GM12875 (cell line): ENCODE results near the gene PLA1A.

Experiments
- H3K4me3 ChIP-seq: one replicate; pipeline ENCODE4 v1.5.1; 2011; ENCODE audit warnings: low read depth, low read length, control low read depth
- TF ChIP-seq, protein P1 (sequence below): IDR thresholded peaks from 2 replicates; pipeline ENCODE4 v1.5.1; 2011; ENCODE audit warnings: low read depth, mild to moderate bottlenecking, control low read depth, inconsistent platforms, low read length, moderate library complexity, borderline replicate concordance; ENCODE audit not compliant: insufficient read depth

Gene PLA1A

DNA sequence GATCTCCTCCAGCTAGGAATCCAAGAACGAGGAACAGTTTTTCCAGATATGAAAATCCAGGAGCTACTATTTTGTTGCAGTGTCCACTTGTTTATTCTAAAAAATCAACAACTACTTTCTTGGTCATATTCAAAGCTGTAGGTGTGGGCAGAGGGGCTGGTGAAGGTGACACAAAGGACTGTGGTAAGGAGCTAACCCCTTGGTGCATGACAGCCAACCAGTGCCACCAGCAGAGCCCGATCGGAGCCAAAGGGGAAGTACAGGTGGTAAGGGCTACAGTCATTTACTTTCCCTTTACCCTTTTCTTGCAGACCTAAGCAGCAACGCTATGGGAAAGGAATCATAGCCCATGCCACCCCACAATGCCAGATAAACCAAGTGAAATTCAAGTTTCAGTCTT, 30.7 kb downstream of the PLA1A start:
- TF ChIP-seq, protein P1, sequence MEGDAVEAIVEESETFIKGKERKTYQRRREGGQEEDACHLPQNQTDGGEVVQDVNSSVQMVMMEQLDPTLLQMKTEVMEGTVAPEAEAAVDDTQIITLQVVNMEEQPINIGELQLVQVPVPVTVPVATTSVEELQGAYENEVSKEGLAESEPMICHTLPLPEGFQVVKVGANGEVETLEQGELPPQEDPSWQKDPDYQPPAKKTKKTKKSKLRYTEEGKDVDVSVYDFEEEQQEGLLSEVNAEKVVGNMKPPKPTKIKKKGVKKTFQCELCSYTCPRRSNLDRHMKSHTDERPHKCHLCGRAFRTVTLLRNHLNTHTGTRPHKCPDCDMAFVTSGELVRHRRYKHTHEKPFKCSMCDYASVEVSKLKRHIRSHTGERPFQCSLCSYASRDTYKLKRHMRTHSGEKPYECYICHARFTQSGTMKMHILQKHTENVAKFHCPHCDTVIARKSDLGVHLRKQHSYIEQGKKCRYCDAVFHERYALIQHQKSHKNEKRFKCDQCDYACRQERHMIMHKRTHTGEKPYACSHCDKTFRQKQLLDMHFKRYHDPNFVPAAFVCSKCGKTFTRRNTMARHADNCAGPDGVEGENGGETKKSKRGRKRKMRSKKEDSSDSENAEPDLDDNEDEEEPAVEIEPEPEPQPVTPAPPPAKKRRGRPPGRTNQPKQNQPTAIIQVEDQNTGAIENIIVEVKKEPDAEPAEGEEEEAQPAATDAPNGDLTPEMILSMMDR = no peak
- peak overlapping the region; percentile 29 for H3K4me3 ChIP-seq

DNA sequence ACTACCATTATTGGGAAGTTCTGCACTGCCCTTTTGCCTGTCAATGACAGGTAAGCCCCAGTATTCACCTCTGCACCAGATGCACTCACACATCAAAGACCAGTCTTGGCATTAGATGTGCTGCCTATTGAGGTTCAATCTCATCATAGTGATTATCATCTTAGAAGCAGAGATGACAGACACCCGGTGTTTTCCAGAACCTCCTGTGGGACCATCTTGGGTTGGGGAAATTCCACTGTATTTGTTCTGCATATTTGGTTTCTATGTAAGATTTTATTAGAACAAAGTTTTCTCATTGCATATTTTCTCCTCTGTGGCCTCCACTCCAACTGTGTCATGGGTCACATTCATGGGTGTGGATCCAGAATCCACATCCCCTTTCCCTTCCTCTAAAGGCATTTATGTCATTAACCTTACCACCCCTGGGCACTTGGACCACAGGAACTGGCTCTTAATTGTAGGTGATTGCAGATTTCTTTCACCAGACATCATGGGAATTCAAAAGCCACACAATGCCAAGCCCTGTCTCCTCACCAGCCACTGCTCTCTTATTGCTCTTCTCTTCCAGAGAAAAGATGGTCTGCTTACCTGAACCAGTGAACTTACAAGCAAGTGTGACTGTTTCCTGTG, 31.2 kb downstream of the PLA1A start:
- H3K4me3 ChIP-seq = peak overlapping the region; percentile 29
- TF ChIP-seq, protein P1 = no peak

DNA sequence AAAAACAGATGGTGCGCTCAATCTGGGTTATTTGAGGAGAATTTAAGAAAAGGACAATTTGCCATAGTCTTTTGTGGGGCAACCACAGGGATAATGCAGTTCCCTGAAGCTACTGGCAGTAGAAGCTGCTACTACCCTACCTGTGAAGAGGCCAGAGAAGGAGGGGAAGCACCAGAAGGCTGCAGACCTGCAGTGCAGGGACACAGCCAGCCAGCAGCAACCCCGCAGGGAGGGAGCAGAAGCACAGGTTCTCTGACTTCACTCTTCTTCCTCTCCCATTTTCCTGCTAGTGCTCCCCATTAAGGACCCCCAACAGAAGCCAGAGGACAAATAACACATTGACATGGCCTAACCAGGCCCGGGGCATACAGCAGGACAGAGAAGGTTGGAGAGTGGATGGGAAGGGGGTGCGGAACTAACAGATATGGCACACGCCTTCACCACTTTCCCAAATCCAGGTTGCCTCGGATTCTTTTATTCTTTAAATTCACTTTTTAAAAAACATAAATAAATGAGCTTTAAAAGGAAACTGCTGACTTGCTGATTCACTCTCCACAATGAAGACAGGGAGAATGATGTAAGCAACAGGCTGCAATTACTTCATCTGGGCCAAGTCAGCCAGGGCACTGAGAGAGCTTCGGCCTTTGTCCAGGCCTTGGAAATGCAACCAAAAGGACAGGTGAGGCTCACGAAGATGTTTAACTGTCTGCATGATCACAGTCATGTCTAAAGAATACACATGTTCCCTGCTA, 32.6 kb downstream of the PLA1A start:
- H3K4me3 ChIP-seq = no peak overlapping the region
- TF ChIP-seq, protein P1 = no peak

DNA sequence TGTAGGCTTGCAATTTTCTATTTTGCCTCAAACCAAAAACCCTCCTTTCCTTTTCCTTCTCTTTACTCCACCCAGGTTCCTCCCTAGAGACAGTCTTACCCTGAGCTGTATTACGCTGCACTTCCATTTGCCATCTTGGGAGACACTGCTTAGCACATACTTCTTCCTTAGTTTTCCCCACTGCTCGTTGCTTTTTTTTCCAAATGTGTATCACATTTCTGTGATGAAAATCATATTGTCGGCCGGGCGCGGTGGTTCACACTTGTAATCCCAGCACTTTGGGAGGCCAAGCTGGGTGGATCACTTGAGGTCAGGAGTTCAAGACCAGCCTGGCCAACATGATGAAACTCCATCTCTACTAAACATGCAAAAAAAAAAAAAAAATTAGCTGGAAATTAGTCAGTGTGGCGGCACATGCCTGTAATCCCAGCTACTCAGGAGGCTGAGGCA, 33.2 kb downstream of the PLA1A start:
- no peak overlapping the region for H3K4me3 ChIP-seq
- TF ChIP-seq, protein P1 = no peak

DNA sequence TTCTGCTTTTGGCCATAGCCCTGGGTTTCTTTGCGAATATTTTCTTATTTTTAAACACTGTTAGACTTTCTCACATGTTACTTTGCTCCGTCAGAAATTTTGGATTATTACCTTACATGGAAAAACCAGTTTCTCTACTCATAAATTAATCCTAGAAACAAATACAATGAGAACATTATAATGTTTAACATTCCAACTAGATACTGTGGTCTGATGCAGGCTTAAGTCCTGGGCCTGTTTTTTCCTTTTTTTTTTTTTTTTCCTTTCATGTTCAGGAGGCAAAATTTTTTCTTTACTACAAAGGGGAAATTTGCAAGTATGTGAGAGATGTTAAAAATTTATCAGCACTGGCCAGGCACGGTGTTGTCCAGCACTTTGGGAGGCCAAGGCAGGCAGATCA, 33.8 kb downstream of the PLA1A start:
- no peak overlapping the region for H3K4me3 ChIP-seq
- TF ChIP-seq, protein P1 = no peak

DNA sequence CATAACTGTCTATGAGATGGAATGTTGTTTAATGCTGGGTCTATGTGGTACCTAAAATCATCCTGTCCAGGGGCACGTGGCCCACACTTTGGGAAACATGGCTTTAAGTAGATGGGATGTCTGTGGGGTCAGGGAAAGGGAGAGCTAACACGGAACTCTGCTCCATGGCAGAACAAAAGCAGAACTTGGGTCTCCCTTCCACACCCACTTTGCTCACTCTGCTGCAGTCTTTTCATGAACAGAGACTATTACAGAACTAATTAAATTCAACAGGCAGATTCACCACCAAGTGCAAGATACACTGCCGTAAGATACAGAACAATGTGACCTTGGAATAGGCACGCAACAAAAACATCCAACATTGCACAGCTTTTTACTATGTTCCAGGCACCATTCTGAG, 34.5 kb downstream of the PLA1A start:
- TF ChIP-seq, protein P1 = no peak
- no peak overlapping the region for H3K4me3 ChIP-seq

DNA sequence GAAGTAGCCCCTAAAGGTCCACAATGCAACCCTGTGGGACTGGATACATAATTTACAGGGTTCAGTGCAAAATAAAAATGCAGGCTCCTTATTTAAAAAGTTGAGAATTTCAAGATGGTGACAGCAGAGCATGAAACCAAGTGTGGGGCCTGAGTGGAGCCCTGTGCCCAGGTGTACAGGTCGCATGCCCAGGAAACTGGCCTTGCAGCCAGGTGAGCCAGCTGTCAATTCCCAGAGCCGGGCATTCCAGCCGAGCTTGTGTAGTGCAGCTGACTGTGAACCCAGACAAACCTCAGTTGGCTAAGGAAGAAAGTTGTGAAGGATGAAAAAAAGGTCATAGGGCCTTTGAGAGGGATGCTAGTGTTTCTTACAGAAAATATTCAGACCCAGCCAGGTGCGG, 35.1 kb downstream of the PLA1A start:
- H3K4me3 ChIP-seq = no peak overlapping the region
- TF ChIP-seq, protein P1 = no peak
